Natural killer cell (primary cell): ENCODE measurements around the gene C3orf70. TPM values are rescaled to one million over a fixed set of nuclear protein-coding genes. Genes with fewer than 3 reads are reported as not detected.

Experiments used
- ATAC-seq, 3 donors: fragments of 150-1000 bp in 2 of 3; fragments of 200-7000 bp in 1 of 3; cut with Tn5 transposase; 1 replicate in 1 of 3; 2 replicates in 2 of 3; pipeline ENCODE4 v1.10.0; 2021; ENCODE audit warnings: mild to moderate bottlenecking in 2 of 3, moderate library complexity in 2 of 3
- DNase-seq, 2 donors: peaks; one replicate each; pipeline versions ENCODE4 v3.0.0 to v3.0.0-alpha.2; 2013 to 2021; ENCODE audit warnings: mixed read lengths in 1 of 2
- H3K27ac ChIP-seq: one replicate; pipeline ENCODE4 v1.5.1; 2013; ENCODE audit warnings: mild to moderate bottlenecking, low read length
- H3K27me3 ChIP-seq: one replicate; pipeline ENCODE4 v1.6.1; 2013; ENCODE audit warnings: low read length; ENCODE audit not compliant: control insufficient read depth, insufficient read depth
- H3K36me3 ChIP-seq: one replicate; pipeline ENCODE4 v1.6.1; 2013; ENCODE audit warnings: low read length; ENCODE audit not compliant: control insufficient read depth, insufficient read depth
- H3K4me1 ChIP-seq: one replicate; pipeline ENCODE4 v1.6.1; 2013; ENCODE audit warnings: low read length; ENCODE audit not compliant: control insufficient read depth, insufficient read depth
- H3K4me3 ChIP-seq: one replicate; pipeline ENCODE4 v1.5.1; 2013; ENCODE audit warnings: low read length
- H3K9me3 ChIP-seq: one replicate; pipeline ENCODE4 v1.6.1; 2013; ENCODE audit warnings: low read length; ENCODE audit not compliant: control insufficient read depth, insufficient read depth
- H3K27ac Mint-ChIP-seq, 2 donors: one replicate each; pipeline ENCODE4 v1.8.0; 2022; ENCODE audit warnings: mild to moderate bottlenecking in 2 of 2, mixed read lengths in 2 of 2, moderate library complexity in 1 of 2
- H3K27me3 Mint-ChIP-seq, 2 donors: one replicate each; pipeline ENCODE4 v1.8.0; 2022; ENCODE audit warnings: low read depth in 2 of 2, mixed read lengths in 2 of 2
- H3K36me3 Mint-ChIP-seq: one replicate; pipeline ENCODE4 v1.8.0; 2022; ENCODE audit warnings: mixed read lengths
- H3K4me1 Mint-ChIP-seq, 2 donors: one replicate each; pipeline ENCODE4 v1.8.0; 2022; ENCODE audit warnings: mixed read lengths in 2 of 2
- H3K4me3 Mint-ChIP-seq: one replicate; pipeline ENCODE4 v1.8.0; 2022; ENCODE audit warnings: mild to moderate bottlenecking, moderate library complexity, mixed read lengths
- H3K9me3 Mint-ChIP-seq, 2 donors: one replicate each; pipeline ENCODE4 v1.8.0; 2022; ENCODE audit warnings: mixed read lengths in 2 of 2
- WGBS: methylation state at CpG from one replicate; pipeline ENCODE4 v1.1.7; 2013; ENCODE audit warnings: missing lambda C conversion rate; ENCODE audit not compliant: insufficient coverage; 5-methylcytosine and 5-hydroxymethylcytosine counted together
- intact Hi-C: fragments of 100-400 bp; cut with micrococcal nuclease; formaldehyde crosslinking; loops from one replicate; pipeline ENCODE4 v1.14.2; 2022
- total RNA-seq, 4 donors: library from RNA; stranded (reverse); fragments of 120-200 nt in 1 of 4; gene quantifications; one replicate each; pipeline versions ENCODE4 v1.2.3 to v1.2.4, GENCODE V29; 2013 to 2022
- TF ChIP-seq, protein P1 (sequence below): fragments of 200-600 bp; IDR thresholded peaks from one replicate; pipeline ENCODE4 v1.8.0; 2022; ENCODE audit warnings: antibody characterized with exemption

Gene C3orf70
- total RNA-seq, 3 donors from 2014 or later (not counting 1 experiment from before 2014, with no cell fraction given): 0.05 to 0.07 (median 0.05) TPM

DNA sequence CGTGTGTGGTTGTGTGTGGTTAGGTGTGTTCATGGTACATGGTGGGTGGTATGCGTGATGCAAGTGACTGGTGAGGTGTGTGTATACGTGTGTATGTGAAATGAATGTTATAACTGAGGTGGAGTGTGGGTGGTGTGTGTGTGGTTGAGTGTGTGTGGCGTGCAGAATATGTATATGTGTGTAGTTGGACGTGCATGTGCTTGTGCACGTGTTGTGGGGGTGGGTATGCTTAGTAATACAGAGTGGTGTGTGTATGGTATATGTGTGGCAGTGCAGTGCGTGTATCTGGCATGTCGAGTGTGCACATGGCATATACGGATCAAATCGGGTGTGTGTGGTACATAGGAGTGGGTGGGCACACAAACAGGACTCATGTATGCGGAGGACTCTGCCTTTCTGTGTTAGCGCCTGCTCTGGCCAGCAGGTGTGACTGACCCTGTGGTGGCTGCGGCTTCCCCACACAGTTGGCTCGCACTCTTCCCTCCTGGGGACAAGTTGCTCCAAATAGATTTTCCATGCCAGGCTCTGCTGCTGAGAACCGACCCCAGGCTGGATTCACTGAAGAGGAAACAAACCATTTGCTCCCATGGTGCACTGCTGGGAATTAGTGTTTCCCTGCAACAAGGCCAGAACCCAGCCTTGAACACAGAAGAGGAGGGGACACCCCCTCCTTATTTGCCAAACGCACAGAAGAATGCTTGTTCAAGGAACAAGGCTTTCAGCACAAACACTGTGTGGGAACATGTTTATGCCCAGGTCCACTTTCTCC is 1.2 kb upstream of the C3orf70 start:
- Mint-ChIP-seq H3K4me1 (peaks cover 0 to 4% of the 10 kb centered on the region in 2 donors), H3K27ac (no peak overlapping the region), H3K4me3 (no peak overlapping the region), H3K36me3 (no peaks in the 10 kb centered on the region), H3K27me3 (peaks cover 30 to 48% of the 10 kb centered on the region in 2 donors), H3K9me3 (no peaks in the 10 kb centered on the region)
- no peak overlapping the region for H3K27ac ChIP-seq
- WGBS: 92% methylated on average over 16 of the region's 16 CpGs
- H3K36me3 ChIP-seq: no peaks in the 10 kb centered on the region
- peaks cover 12% of the 10 kb centered on the region for H3K27me3 ChIP-seq
- H3K9me3 ChIP-seq: no peaks in the 10 kb centered on the region
- DNase-seq (no peak), ATAC-seq (no peak)
- H3K4me1 ChIP-seq: peaks cover 11% of the 10 kb centered on the region
- intact Hi-C loops: no loop called here
- H3K4me3 ChIP-seq: no peak overlapping the region
- TF ChIP-seq, protein P1, sequence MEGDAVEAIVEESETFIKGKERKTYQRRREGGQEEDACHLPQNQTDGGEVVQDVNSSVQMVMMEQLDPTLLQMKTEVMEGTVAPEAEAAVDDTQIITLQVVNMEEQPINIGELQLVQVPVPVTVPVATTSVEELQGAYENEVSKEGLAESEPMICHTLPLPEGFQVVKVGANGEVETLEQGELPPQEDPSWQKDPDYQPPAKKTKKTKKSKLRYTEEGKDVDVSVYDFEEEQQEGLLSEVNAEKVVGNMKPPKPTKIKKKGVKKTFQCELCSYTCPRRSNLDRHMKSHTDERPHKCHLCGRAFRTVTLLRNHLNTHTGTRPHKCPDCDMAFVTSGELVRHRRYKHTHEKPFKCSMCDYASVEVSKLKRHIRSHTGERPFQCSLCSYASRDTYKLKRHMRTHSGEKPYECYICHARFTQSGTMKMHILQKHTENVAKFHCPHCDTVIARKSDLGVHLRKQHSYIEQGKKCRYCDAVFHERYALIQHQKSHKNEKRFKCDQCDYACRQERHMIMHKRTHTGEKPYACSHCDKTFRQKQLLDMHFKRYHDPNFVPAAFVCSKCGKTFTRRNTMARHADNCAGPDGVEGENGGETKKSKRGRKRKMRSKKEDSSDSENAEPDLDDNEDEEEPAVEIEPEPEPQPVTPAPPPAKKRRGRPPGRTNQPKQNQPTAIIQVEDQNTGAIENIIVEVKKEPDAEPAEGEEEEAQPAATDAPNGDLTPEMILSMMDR: no peak

GRCh38 chr3:185153171-185153771 is 411 bp upstream of the C3orf70 start:
- TF ChIP-seq, protein P1: no peak
- Histone ChIP-seq H3K27ac (no peak overlapping the region), H3K36me3 (no peaks in the 10 kb centered on the region), H3K27me3 (peaks cover 12% of the 10 kb centered on the region), H3K4me1 (peaks cover 11% of the 10 kb centered on the region), H3K9me3 (no peaks in the 10 kb centered on the region), H3K4me3 (peak overlapping the region; percentile 25)
- no peaks in the 10 kb centered on the region for H3K9me3 Mint-ChIP-seq
- peaks cover 0 to 4% of the 10 kb centered on the region in 2 donors for H3K4me1 Mint-ChIP-seq
- H3K36me3 Mint-ChIP-seq: no peaks in the 10 kb centered on the region
- peaks cover 26 to 40% of the 10 kb centered on the region in 2 donors for H3K27me3 Mint-ChIP-seq
- peak overlapping the region; percentile 88 for H3K4me3 Mint-ChIP-seq
- 5% methylated on average over 41 of the region's 53 CpGs for WGBS
- intact Hi-C loops: no loop called here
- DNase-seq (no peak), ATAC-seq (peak in 2 of 3 donors; percentile 40 to 43)
- peak overlapping the region in 1 of 2 donors; percentile 68 for H3K27ac Mint-ChIP-seq

DNA sequence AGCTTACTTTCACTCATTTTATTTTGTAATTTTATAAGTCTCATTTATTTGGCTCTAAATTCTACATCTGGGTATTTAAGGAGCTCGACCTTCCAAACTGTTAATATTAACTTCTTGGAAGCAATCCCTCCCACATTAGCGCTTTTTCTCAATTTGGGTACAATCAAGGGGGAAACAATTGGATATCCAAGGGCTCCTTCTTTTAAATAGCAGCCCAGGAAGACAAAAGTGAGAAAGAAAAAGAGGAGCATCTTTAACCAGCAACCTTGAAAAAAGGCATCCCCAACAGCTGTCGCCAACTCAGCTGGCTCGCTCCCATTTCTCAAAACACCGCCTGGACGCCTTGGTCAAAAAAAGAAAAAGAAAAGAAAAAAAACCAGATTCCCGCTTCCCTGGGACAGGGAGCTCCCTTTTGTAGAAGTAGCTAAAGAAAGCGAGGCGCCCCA is 873 bp downstream of the C3orf70 start:
- no peak overlapping the region for H3K4me3 ChIP-seq
- Mint-ChIP-seq H3K36me3 (no peaks in the 10 kb centered on the region), H3K4me3 (peak overlapping the region; percentile 87), H3K27ac (no peak overlapping the region), H3K9me3 (no peaks in the 10 kb centered on the region), H3K4me1 (peaks cover 0 to 4% of the 10 kb centered on the region in 2 donors), H3K27me3 (peaks cover 24 to 32% of the 10 kb centered on the region in 2 donors)
- intact Hi-C loops: no loop called here
- H3K9me3 ChIP-seq: no peaks in the 10 kb centered on the region
- no peaks in the 10 kb centered on the region for H3K36me3 ChIP-seq
- peaks cover 12% of the 10 kb centered on the region for H3K27me3 ChIP-seq
- H3K27ac ChIP-seq: no peak overlapping the region
- DNase-seq (no peak), ATAC-seq (no peak)
- H3K4me1 ChIP-seq: peaks cover 11% of the 10 kb centered on the region
- 8% methylated on average over 8 of the region's 9 CpGs for WGBS
- TF ChIP-seq, protein P1: no peak
